Stimulated activated CD8-positive, alpha-beta memory T cell treated with anti-CD3 and anti-CD28 coated beads, Interleukin-15, amount 100 ng/mL, for 48 hours (primary cell): ENCODE results near the gene C20orf141.
A peak's percentile ranks its signal among the peaks of the same experiment; 100 is the strongest.
"Not testable (repeated sequence)": the region's sequence is repeated elsewhere in the genome, so short reads cannot be mapped to it uniquely, and the experiment has no call there.

Experiments
- DNase-seq, 2 donors: peaks; one replicate each; pipeline ENCODE4 v3.0.0-alpha.2; 2020; ENCODE audit warnings: low read depth in 2 of 2

C20orf141 gene

DNA sequence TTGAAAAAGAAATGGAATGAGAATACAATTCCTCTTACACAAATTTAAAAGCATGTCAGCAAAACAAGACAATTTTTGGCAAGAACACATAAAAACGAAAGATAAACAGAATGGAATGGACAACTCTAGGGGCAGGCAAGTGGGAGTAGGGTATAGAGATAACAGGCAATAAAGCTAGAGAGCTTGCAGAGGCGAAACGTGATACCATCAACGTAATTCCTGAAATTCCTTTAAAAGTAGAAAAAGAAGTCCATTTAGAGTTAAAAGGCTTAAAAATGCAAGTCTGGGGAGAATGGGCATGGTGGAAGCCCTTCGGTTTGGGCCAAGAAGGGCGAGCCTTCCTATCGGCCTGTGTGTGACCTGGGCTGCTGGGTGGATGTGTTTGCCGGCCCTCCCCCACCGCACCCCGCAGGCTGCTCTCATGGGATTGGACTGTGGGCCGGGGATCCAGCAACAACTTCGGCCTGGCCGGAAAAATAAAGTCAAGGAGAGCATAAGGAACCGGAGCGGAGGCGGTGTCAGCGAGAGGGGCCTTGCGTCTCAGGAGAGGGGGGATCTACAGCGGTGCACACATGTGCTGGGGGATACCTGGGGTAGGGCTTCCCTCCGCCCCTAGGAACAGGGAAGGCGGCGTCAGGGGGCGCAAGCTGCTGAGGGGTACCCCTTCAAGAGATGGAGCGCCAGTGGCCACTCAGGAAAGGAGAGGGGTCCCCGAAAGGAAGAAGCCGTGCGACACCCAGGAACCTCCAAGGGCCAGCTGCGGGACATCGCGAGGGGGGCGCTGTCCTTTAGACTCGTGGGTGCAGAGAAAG, 5.5 kb downstream of the C20orf141 start:
- DNase-seq = no peak

DNA sequence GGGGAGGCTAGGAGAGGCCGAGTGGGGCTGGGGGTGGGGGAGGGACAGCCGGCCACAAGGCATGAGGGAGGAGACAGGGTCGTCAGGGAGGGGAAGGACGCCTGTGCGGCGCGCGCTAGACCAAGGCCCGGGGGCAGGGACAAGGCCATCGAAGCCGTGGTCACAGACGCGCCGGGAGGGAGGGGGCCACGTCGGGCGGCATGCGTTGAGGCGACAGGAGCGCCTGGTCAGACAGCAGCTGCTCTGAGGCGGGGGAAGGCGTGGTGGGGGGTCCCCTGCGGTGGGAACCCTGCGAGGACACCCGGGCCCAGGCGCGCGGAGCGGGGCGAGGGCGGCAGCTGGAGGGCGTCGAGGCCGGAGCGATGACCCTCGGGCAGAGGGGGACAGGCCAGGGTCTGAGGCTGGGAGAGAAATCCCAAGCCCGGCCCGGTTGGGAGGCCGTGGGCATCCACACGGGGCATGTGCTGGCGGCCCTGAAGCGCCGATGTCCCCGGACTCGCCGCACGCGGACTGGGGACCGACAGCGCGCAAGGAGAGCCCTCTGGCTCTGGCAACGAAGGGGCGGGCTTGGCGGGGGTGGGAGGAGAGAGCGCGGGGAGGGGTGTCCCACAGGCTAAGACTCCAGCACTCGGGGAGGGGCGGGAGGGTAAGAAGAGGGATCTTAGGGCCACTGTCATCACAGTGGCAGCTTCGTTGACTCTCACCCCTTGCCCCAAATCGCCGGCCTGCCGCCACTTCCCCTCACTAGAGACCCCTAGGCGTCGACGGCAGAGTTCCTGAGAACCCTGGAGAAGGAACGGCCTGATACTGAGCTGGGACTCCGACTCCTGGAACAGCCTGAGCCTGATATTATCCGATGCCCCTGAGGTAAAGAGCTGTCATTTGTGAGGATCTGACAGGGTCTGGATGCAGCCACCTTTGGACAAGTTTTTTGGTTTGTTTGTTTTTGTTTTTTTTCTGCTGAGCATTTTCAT, 6.4 kb downstream of the C20orf141 start:
- DNase-seq = no peak

DNA sequence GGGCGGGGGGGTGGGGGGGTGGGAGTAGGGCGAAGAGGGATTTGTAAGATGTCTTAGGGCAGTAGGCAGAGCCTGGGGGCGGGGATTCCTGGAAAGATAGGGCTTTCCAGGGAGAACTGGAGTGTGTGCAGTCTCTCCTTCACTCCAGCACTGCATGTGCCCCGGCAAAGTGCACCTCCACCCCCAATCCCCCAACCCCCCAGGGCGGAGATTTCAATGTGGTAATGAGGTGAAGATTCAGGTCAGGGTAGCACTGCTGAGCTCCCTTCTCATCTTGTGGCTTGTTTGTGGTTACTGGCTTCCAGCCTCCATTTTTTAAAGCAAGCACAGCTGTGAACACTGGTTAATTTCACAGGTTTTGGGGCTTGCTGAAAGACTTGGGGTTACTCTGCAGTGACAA, 7.3 kb downstream of the C20orf141 start:
- DNase-seq = no peak

- DNase-seq = no peak
These were observed 11.0 kb downstream of the C20orf141 start for GRCh38 chr20:2825761-2826160.

GRCh38 chr20:2826655-2827054, 11.9 kb downstream of the C20orf141 start:
- DNase-seq = no peak

DNA sequence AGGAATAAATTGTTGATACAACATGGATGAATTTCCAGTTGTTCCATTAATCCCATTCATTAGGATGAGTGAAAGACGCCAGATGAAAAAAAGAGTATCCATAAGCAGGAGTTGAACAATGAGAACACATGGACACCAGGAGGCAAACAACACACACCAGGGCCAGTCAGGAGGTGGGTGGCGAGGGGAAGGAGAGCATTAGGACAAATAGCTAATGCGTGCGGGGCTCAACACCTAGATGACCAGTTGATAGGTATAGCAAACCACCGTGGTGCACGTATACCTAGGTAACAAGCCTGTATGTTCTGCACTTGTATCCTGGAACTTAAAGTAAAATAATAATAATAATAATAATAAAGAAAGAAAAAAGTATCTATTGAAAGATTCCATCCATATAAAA, 14.6 kb downstream of the C20orf141 start:
- DNase-seq = no peak

- not testable (repeated sequence) for DNase-seq
These were observed 16.4 kb downstream of the C20orf141 start for GRCh38 chr20:2831206-2831605.

DNA sequence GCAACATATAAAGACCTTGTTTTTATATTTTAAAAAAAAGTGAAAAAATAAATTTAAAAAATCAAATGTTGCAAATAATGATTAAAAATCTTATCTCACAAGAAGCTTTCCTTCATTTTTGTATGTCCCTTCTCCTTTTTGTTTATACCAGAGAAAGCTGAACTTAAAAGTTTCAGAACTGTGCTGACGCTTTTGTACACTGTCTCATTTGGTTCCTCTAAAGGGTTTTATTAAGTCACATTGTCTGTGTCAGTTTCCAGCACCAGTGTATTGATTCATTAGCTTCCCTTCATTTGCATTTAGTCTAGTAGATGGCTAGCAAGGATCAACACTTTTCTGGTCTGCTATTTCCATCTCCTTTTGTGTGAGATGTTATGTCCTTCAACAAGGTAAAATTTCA, 19.0 kb downstream of the C20orf141 start:
- no peak for DNase-seq

DNA sequence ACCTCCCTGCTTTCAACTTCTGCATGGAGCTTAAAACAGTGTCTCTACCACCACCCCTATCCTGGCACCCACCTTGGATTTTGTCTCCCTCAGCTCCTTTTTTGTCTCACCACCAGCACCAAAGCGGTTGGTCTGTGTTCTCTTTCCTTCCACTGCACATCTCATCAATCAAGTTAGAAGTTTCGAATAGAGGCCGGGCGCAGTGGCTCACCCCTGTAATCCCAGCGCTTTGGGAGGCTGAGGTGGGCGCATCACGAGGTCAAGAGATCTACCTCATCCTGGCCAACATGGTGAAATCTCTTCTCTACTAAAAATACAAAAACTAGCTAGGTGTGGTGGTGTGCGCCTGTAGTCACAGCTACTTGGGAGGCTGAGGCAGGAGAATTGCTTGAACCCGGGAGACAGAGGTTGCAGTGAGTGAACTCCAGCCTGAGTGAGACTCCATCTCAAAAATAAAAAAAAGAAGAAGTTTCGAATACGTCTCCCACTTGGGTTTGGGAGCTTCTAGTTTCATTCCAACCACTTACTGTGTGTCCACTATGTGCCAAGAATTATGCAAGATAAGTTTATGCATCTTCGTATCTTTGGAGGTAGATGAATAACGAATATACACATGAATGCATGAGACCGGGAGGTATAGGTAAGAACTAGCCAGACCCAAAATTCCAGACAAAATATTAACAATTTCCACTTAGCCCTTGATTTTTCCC, 19.8 kb downstream of the C20orf141 start:
- DNase-seq = no peak

DNA sequence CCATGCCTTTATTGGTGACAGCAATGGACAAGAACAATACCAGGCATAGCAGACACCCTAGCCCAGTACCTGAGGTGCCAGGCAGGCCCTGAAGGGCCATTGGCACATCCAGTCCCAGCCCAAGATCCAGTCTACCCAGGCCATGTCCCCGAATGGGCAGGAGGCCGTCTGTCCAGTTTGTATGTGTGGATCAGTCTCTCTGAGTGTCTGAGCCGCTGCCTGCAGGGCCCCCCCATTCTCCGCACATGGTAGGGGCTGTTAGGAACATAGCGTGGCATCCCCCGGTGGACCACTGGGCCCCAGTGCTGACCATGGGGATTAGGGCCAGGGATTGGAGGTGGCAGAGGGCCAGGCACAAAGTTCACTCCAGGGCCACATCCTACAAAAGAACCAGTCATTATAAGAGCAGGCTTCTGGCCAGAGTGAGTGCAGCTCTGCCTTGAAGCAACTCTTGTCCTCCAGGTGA, 20.6 kb downstream of the C20orf141 start:
- DNase-seq = no peak

DNA sequence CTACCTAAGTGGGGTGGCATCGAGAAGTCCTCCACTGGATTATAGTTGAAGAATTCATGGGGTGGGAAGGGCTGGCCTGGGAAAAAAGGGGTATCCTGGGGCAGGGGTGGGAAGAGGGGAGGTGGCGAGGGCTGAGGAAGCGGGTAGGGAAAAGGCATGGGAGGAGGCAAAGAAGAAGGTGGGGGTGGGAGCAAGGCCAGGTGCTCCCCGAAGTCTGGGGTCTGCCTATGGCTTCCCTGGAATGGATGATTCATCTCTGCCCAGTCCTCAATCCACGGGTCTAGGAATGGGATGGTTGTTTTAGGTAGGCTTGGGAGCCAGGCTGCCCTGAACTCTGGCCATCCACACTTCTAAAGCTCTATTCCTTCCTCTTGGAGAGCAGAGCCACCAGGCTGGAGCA, 21.2 kb downstream of the C20orf141 start:
- DNase-seq = no peak

DNA sequence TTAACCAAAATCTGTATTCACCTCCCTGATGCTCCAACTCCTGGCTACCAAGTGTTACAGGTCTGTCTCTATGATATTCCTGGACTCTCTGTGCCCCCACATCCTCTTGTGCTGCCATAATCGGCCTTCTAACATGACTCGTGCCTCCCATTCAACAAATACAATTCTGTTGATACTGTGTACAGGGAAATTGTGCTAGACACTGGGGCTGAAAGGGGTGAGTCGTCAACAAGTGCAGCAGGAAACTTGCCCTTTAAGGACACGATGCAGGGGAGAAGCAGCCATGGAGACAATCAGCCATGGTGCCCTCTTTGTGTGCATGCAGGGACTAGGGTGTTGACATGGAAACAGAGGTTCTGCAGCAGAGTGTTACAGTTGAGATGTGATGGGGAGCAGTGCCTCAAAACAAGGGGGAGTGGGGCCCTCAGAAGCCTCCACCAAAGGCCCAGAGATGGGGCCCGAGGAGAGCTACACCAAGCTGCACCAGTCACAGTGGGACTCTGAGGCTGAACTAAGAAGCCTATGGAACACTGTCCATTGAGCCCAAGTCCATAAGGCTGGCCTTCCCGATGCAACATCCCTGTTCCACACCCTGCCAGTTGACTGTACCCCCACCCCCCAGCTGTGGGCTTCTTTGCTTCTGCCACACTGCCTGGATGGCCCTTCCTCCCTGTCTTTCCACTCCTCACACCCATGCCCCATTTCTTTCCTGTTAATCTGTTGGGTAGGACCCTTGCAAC, 22.6 kb downstream of the C20orf141 start:
- DNase-seq = no peak

GRCh38 chr20:2838170-2838797, 23.5 kb downstream of the C20orf141 start:
- DNase-seq = no peak

DNA sequence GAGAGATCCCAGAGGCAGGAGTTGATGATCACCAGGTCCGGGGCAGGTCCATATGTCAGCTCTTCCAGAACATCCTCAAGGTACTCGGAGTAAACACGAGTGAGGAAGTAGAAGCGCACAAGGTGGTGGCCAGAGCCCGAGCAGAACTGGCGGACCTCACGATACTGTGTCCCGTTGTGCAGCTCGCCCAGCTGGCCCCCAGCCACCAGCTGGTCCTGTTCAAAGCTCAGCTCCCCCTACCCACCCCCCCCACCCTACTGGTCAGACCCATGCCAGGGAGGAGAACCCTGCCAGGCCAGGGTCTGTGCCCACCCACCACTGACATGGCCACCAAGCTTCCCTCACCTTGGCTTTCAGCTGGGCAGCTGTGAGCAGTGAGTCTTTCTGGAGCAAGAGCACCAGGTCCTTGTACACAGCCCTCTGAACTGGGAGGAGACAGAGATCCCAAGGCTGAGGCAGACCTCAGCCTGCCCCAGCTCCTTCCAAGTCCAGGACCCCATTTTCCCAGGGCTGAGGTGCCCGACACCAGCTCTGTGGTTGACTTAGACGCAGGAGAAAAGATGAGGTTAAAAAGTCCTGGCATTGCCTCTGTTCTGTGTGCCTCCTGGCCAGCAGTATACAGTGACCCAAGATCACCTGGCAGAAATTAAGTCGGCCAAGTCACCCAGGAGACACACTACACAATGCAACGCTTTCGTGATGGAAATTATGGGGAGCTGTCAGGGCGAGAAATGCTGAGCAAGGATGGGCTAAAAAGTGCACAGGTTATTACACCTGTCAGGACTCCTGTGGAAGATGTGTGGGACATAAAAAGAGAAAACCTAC, 24.3 kb downstream of the C20orf141 start:
- DNase-seq = no peak

- DNase-seq = no peak
These were observed 24.9 kb downstream of the C20orf141 start for GRCh38 chr20:2839732-2840137.

DNA sequence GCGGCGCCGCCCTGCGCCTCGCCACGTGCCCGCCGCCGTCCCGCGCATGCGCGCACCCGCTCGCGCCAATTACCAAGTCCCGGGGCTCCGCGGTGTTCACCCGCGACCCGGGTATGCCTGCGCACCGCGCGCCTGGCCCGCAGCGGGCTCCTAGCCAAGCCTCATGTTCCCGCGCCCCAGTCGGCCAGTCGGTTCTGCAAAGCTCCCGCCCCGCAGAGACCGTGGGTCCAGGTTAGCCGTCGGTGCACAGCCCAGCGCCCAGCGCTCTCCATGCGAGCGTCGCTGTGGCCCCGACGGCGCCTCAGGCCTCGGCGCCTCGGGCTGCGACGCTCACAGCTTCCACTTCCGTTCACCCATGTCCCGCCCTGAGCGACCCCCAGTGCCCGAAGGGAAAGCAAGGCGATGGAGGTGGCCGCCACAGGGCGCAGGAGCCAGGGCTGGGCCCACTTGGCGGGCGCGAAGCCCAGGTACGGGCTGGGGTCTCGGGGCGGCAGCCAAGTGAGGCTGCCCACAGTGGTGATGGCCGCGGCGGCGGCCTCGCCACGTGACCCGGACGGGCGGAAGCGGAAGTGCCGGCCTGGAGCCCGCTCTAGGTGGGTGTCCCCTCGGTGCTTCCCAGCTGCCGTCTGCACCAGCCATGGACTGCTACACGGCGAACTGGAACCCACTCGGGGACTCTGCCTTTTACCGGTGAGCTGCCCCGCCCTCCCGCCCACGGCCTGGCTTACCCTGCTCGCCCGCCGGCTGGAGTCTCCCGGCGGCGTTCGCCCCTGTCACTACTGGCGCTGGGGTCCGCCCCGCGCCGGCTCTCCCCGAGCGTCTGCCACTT, 25.6 kb downstream of the C20orf141 start, which contains the start of the genes PCED1A and VPS16:
TSS of gene PCED1A (minus strand) at position 518 of the 829 bp plus-strand sequence. CDS start 743 bp downstream, outside the sequence.
TSS of gene VPS16 (plus strand) at position 608 of the 829 bp plus-strand sequence. CDS start at position 638, 30 bp downstream.
- DNase-seq = peak; percentile 88 to 89

- peak in 1 of 2 donors; percentile 39 for DNase-seq
These were observed 26.3 kb downstream of the C20orf141 start for GRCh38 chr20:2840967-2841531.

DNA sequence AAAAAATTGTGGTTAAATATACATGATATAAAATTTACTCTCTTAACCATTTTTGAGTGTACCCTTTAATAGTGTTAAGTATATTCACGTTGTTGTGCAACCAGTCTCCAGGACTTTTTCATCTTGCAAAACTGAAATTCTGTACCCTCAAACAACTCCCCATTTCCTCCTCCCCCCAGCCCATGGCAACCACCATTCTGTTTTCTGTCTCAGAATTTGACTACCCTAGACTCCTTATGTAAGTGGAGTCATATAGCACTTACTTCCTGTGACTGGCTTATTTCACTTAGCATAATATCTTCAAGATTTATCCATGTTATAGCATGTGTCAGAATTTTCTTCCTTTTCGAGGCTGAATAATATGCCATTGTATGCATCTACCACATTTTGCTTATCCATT, 30.8 kb downstream of the C20orf141 start:
- DNase-seq = no peak
